ENCODE measurements around the gene LMO2.
A peak's percentile ranks its signal among the peaks of the same experiment; 100 is the strongest.

The LMO2 gene

GRCh38 chr11:33907421-33907820, 15.5 kb upstream of the LMO2 start:
- no peak overlapping the region for H3K4me3 ChIP-seq (ENCODE audit: control insufficient read depth, low read depth, low read length)
- no peak for DNase-seq (ENCODE audit: low read depth)
- no peak for TF ChIP-seq CTCF (conservative IDR thresholded peaks at IDR 0.05; ENCODE audit: control insufficient read depth, insufficient read depth, low read depth, low read length)

- no peak overlapping the region for H3K4me3 ChIP-seq (ENCODE audit: control insufficient read depth, low read depth, low read length)
- no peak for DNase-seq (ENCODE audit: low read depth)
- TF ChIP-seq CTCF (conservative IDR thresholded peaks at IDR 0.05; ENCODE audit: control insufficient read depth, insufficient read depth, low read depth, low read length) = no peak
Measured at GRCh38 chr11:33906484-33907186, 14.8 kb upstream of the LMO2 start.

- no peak overlapping the region for H3K4me3 ChIP-seq (ENCODE audit: control insufficient read depth, low read depth, low read length)
- no peak for TF ChIP-seq CTCF (conservative IDR thresholded peaks at IDR 0.05; ENCODE audit: control insufficient read depth, insufficient read depth, low read depth, low read length)
- DNase-seq (ENCODE audit: low read depth) = no peak
Measured at GRCh38 chr11:33904102-33904501, 12.2 kb upstream of the LMO2 start.

GRCh38 chr11:33900159-33900840, 8.4 kb upstream of the LMO2 start:
- TF ChIP-seq CTCF (conservative IDR thresholded peaks at IDR 0.05; ENCODE audit: control insufficient read depth, insufficient read depth, low read depth, low read length) = no peak
- H3K4me3 ChIP-seq (ENCODE audit: control insufficient read depth, low read depth, low read length) = no peak overlapping the region
- DNase-seq (ENCODE audit: low read depth) = no peak

DNA sequence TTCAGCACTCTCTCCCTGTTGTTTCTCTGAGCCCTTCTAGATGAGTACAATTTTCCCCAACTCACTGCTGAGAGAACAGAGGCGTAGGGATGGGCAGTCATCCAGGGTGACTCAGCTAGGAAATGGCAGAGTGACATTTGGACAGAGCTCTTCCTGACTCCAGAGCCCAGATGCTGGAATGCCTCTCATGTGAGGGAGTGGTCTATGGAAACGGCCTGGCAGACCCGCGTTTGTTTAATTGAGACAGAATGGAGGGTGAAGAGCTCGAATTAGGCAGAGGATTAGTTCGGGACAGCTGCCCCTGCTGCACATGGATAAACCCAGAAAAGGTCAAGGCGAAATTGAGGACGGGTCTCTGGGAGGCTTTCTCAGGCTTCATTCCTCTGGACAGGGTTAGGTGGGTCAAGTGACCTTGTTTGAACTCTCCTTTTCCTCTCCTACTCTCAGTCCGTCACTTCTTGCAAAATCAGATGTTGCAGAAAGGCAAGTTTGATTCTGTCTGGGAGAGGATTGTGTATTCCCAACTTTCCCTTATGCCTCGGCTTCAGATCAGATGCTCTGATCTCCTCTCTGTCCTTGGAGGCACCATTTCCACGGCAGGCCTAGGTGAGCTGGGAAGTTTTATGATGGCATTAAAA, 7.6 kb upstream of the LMO2 start:
- peak; percentile 83 for DNase-seq (ENCODE audit: low read depth)
- TF ChIP-seq CTCF (conservative IDR thresholded peaks at IDR 0.05; ENCODE audit: control insufficient read depth, insufficient read depth, low read depth, low read length) = no peak
- H3K4me3 ChIP-seq (ENCODE audit: control insufficient read depth, low read depth, low read length) = no peak overlapping the region

GRCh38 chr11:33898957-33899356, 7.1 kb upstream of the LMO2 start:
- DNase-seq (ENCODE audit: low read depth) = no peak
- no peak for TF ChIP-seq CTCF (conservative IDR thresholded peaks at IDR 0.05; ENCODE audit: control insufficient read depth, insufficient read depth, low read depth, low read length)
- H3K4me3 ChIP-seq (ENCODE audit: control insufficient read depth, low read depth, low read length) = no peak overlapping the region

Measured in fibroblast of mammary gland (primary cell).